Measurements from ENCODE around the gene MED28. TPM values are rescaled to one million over a fixed set of nuclear protein-coding genes. Genes with fewer than 3 reads are reported as not detected.

MED28 gene
- total RNA-seq, 4 donors from 2014 or later = 6.1 to 14.5 (median 11.5) TPM

DNA sequence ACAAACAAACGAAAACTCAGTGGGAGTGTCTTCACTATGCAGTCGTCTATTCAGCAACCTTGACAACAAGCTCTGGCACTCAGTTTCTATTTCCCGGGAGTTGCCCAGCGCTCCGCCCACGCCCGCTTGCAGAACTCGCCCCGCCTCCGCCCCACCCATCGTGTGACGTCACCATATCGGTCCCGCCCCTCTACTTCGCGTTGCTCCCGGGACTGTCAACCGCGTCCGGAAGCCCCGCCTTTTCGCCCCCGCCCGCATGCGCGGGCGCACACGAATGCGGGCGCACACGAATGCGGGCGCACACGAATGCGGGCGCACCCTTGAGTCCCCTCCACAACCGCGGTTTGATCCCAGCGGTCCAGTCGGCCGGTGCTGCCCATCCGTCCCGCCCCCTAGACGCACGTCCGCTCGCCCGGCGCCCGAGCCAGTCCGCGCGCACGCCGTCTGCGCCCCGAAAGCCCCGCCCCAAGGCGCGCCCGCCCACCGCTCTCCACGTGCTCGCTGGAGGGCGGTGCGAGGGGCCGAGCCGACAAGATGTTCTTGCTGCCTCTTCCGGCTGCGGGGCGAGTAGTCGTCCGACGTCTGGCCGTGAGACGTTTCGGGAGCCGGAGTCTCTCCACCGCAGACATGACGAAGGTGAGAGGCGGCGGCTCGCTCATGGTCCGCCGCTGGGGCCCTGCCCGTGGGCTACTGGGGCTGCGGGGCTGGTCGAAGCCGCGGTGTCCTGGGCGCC lies 37.3 kb upstream of the MED28 start, which contains the start of gene LAP3:
TSS of gene LAP3 (plus strand) at position 267 of the 733 bp plus-strand sequence. CDS start at position 535, 268 bp downstream.
- WGBS, 2 donors = 0 to 1% methylated on average over 18 of the region's 91 CpGs
- H3K4me1 ChIP-seq = peaks cover 0 to 50% (median 24%) of the 10 kb centered on the region in 3 donors
- H3K4me3 ChIP-seq = peak within 1 kb of the TSS; percentile 69 to 84 (median 79)
- H3K27ac ChIP-seq = peak within 1 kb of the TSS; percentile 92 to 94 (median 92)
- H3K9me3 ChIP-seq = no peaks in the 10 kb centered on the region
- intact Hi-C loops (cut with DNase I) = no loop called here
- peak; percentile 84 for DNase-seq
- TF ChIP-seq POLR2A (IDR thresholded peaks at IDR 0.05) (peak in 3 of 4 donors; percentile 50 to 96 (median 93)), CTCF (IDR thresholded peaks at IDR 0.05) (peak in 1 of 6 experiments; percentile 17)
- peaks cover 0 to 21% (median 0%) of the 10 kb centered on the region in 3 donors for H3K36me3 ChIP-seq
- H3K27me3 ChIP-seq = no peaks in the 10 kb centered on the region

- Histone ChIP-seq H3K4me1 (peaks cover 0 to 50% (median 24%) of the 10 kb centered on the region in 3 donors), H3K9me3 (no peaks in the 10 kb centered on the region), H3K4me3 (peak overlapping the region; percentile 69 to 84 (median 79)), H3K27ac (peak overlapping the region; percentile 92 to 94 (median 92)), H3K27me3 (no peaks in the 10 kb centered on the region), H3K36me3 (peaks cover 0 to 28% (median 4%) of the 10 kb centered on the region in 3 donors)
- DNase-seq = no peak
- WGBS, 2 donors = 1 to 8% methylated on average over 14 to 23 of the region's 33 CpGs
- intact Hi-C loops (cut with DNase I) = no loop called here
- TF ChIP-seq POLR2A (IDR thresholded peaks at IDR 0.05) (no peak), CTCF (IDR thresholded peaks at IDR 0.05) (no peak)
Observed at GRCh38 chr4:17577665-17578481, 36.6 kb upstream of the MED28 start.

DNA sequence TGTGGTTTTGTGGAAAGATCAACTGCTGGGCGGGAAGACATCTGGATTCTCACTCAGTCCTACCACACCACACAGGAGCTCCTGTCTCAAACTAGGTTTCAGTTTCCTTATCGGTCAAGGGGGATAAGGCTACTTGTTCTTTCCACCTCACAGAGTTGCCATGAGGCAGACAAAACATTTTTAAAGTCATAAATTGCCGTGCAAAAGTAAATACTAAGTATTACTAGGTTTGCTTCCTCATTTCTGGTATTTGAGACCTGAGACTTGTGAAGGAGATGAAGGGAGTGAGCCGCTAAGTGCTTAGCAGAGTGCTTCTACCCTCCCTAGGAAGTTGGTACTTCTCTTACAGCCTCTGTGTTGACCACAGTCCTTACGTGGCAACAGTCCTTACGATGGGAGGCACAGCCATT lies 36.0 kb upstream of the MED28 start:
- Histone ChIP-seq H3K36me3 (peaks cover 6 to 35% (median 10%) of the 10 kb centered on the region in 3 donors), H3K27ac (peak overlapping the region; percentile 92 to 94 (median 92)), H3K9me3 (no peaks in the 10 kb centered on the region), H3K4me1 (peaks cover 0 to 50% (median 24%) of the 10 kb centered on the region in 3 donors), H3K27me3 (no peaks in the 10 kb centered on the region), H3K4me3 (peak overlapping the region; percentile 69 to 84 (median 79))
- no peak for TF ChIP-seq CTCF (IDR thresholded peaks at IDR 0.05)
- TF ChIP-seq POLR2A (IDR thresholded peaks at IDR 0.05) = no peak
- intact Hi-C loops (cut with DNase I) = no loop called here
- WGBS, 2 donors = 24 to 62% methylated on average over 4 to 6 of the region's 6 CpGs
- no peak for DNase-seq

- intact Hi-C loops (cut with DNase I) = no loop called here
- DNase-seq = no peak
- peaks cover 0 to 50% (median 24%) of the 10 kb centered on the region in 3 donors for H3K4me1 ChIP-seq
- no peaks in the 10 kb centered on the region for H3K9me3 ChIP-seq
- no peak for TF ChIP-seq CTCF (IDR thresholded peaks at IDR 0.05)
- no peak for TF ChIP-seq POLR2A (IDR thresholded peaks at IDR 0.05)
- peak overlapping the region; percentile 4 to 92 (median 23) for H3K27ac ChIP-seq
- WGBS, 2 donors = 68 to 71% methylated on average over 7 of the region's 7 CpGs
- peaks cover 24 to 59% (median 32%) of the 10 kb centered on the region in 3 donors for H3K36me3 ChIP-seq
- no peaks in the 10 kb centered on the region for H3K27me3 ChIP-seq
- H3K4me3 ChIP-seq = no peak overlapping the region
Observed at GRCh38 chr4:17580969-17581368, 33.5 kb upstream of the MED28 start.

Data from esophagus squamous epithelium (tissue), 5 donors.